Kidney epithelial cell (primary cell): Measurements from ENCODE around the gene CD7. TPM values are rescaled to one million over a fixed set of nuclear protein-coding genes. Genes with fewer than 3 reads are reported as not detected.

Experiments
- DNase-seq: peaks from one replicate; pipeline ENCODE4 v3.0.0-alpha.2; 2010; ENCODE audit warnings: low read depth
- H3K27me3 ChIP-seq: 2 replicates; pipeline ENCODE4 v1.6.0; 2011; ENCODE audit warnings: low read length; ENCODE audit not compliant: control insufficient read depth, insufficient read depth
- H3K36me3 ChIP-seq: 2 replicates; pipeline ENCODE4 v1.5.1; 2011; ENCODE audit warnings: low read length; ENCODE audit not compliant: control insufficient read depth, insufficient read depth
- H3K4me3 ChIP-seq: 2 replicates; pipeline ENCODE4 v1.5.1; 2011; ENCODE audit warnings: low read depth, mild to moderate bottlenecking, control low read depth, low read length
- total RNA-seq: library from RNA; depleted of rRNA; stranded (reverse); fragments of >200 nt; gene quantifications from 2 replicates; pipeline ENCODE4 v1.2.3, GENCODE V29; 2015
- TF ChIP-seq, protein P1 (sequence below): IDR thresholded peaks from 2 replicates; pipeline ENCODE4 v1.5.1; 2011; ENCODE audit warnings: mild to moderate bottlenecking, moderate library complexity, low read length, control low read depth, inconsistent platforms; ENCODE audit not compliant: insufficient read depth, poor library complexity, severe bottlenecking

CD7 gene
- total RNA-seq, 1 donor from 2014 or later, result not detected

DNA sequence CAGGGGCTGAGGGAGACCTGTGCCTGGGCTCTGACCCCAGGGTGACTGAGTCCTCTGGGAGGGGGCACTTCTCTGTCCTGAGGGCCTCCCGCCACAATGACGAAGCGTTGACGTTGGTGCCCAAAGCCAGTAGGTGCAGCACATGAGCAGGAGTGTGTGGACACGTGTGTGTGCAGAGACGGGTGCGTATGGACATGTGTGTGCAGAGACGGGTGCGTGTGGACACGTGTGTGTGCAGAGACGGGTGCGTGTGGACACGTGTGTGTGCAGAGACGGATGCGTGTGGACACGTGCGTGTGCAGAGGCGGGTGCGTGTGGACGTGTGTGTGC lies 726 bp upstream of the CD7 start:
- H3K27me3 ChIP-seq, result peaks cover 44% of the 10 kb centered on the region
- no peak overlapping the region for H3K4me3 ChIP-seq

GRCh38 chr17:82316651-82317393 lies 586 bp downstream of the CD7 start:
- Histone ChIP-seq H3K27me3 (peaks cover 35% of the 10 kb centered on the region), H3K36me3 (no peaks in the 10 kb centered on the region), H3K4me3 (no peak overlapping the region)
- TF ChIP-seq, protein P1, sequence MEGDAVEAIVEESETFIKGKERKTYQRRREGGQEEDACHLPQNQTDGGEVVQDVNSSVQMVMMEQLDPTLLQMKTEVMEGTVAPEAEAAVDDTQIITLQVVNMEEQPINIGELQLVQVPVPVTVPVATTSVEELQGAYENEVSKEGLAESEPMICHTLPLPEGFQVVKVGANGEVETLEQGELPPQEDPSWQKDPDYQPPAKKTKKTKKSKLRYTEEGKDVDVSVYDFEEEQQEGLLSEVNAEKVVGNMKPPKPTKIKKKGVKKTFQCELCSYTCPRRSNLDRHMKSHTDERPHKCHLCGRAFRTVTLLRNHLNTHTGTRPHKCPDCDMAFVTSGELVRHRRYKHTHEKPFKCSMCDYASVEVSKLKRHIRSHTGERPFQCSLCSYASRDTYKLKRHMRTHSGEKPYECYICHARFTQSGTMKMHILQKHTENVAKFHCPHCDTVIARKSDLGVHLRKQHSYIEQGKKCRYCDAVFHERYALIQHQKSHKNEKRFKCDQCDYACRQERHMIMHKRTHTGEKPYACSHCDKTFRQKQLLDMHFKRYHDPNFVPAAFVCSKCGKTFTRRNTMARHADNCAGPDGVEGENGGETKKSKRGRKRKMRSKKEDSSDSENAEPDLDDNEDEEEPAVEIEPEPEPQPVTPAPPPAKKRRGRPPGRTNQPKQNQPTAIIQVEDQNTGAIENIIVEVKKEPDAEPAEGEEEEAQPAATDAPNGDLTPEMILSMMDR, result no peak
- DNase-seq, result no peak

More for the DNA sequence above, 726 bp upstream of the CD7 start:
- TF ChIP-seq, protein P1, result no peak
- no peaks in the 10 kb centered on the region for H3K36me3 ChIP-seq
- no peak for DNase-seq

DNA sequence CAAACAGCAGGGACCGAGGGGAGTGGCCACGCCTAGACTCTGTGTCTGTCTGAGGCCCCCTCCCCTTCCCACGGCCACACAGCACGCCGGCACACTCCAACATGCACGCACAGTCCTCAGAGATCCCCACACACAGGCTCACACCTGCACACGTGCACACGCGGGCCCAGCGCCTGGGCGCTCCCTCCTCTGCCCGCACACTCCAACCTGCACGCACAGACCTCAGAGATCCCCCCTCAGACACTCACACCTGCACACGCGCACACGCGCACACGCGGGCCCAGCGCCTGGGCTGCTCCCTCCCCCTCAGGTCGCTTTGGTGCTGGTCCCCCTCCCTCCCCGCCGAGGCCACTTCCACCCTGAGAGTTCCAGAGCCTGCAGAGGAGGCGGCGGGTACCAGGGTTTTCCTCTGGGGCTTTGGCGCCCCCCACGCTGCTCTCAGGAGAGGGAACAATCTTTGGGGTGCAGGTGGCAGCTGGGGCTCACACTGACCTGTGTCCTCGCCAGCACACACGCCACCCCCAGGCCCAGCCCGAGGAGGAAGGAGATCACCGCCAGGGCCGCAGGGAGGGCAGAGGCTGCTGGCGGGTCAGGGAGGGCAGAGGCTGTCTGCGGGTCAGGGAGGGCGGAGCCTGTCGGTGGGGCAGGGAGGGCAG lies 1.6 kb downstream of the CD7 start:
- H3K4me3 ChIP-seq, result no peak overlapping the region
- TF ChIP-seq, protein P1, result no peak
- no peaks in the 10 kb centered on the region for H3K36me3 ChIP-seq
- H3K27me3 ChIP-seq, result peaks cover 38% of the 10 kb centered on the region
- no peak for DNase-seq

- peaks cover 46% of the 10 kb centered on the region for H3K27me3 ChIP-seq
- no peak for DNase-seq
- H3K36me3 ChIP-seq, result no peaks in the 10 kb centered on the region
- H3K4me3 ChIP-seq, result no peak overlapping the region
- TF ChIP-seq, protein P1, result no peak
Measured at GRCh38 chr17:82314727-82315605, 2.4 kb downstream of the CD7 start.

GRCh38 chr17:82314012-82314726 lies 3.2 kb downstream of the CD7 start:
- no peak for DNase-seq
- Histone ChIP-seq H3K27me3 (peaks cover 50% of the 10 kb centered on the region), H3K36me3 (no peaks in the 10 kb centered on the region), H3K4me3 (no peak overlapping the region)
- TF ChIP-seq, protein P1, result no peak
